TTC549 (cell line): ENCODE results near the gene TUBA8.
"Not testable (repeated sequence)": the region's sequence is repeated elsewhere in the genome, so short reads cannot be mapped to it uniquely, and the experiment has no call there.

ENCODE experiments used
- FAIRE-seq: peaks from 2 replicates; lab custom pipeline; 2012; peaks lifted over from hg19 to GRCh38; lab: Jason Lieb, UNC

Gene TUBA8

GRCh38 chr22:18130699-18131429 lies 20.3 kb downstream of the TUBA8 start:
- FAIRE-seq = no peak

GRCh38 chr22:18133452-18133851 lies 22.8 kb downstream of the TUBA8 start:
- no peak for FAIRE-seq

GRCh38 chr22:18136563-18137320 lies 26.1 kb downstream of the TUBA8 start:
- FAIRE-seq = no peak

- not testable (repeated sequence) for FAIRE-seq
Measured at GRCh38 chr22:18141004-18141403, 30.4 kb downstream of the TUBA8 start.

- no peak for FAIRE-seq
Measured at GRCh38 chr22:18144105-18144504, 33.5 kb downstream of the TUBA8 start.

GRCh38 chr22:18145676-18146388 lies 35.2 kb downstream of the TUBA8 start:
- FAIRE-seq = no peak

GRCh38 chr22:18146389-18146753 lies 35.8 kb downstream of the TUBA8 start:
- no peak for FAIRE-seq

GRCh38 chr22:18147791-18148190 lies 37.2 kb downstream of the TUBA8 start:
- FAIRE-seq = no peak

GRCh38 chr22:18148293-18148965 lies 37.8 kb downstream of the TUBA8 start:
- FAIRE-seq = no peak

- no peak for FAIRE-seq
Measured at GRCh38 chr22:18152519-18152918, 41.9 kb downstream of the TUBA8 start.

GRCh38 chr22:18154821-18155390 lies 44.3 kb downstream of the TUBA8 start:
- FAIRE-seq = no peak

- not testable (repeated sequence) for FAIRE-seq
Measured at GRCh38 chr22:18155546-18155945, 44.9 kb downstream of the TUBA8 start.

GRCh38 chr22:18156878-18157713 lies 46.5 kb downstream of the TUBA8 start:
- no peak for FAIRE-seq

GRCh38 chr22:18157714-18158028 lies 47.1 kb downstream of the TUBA8 start:
- FAIRE-seq = no peak

- FAIRE-seq = not testable (repeated sequence)
Measured at GRCh38 chr22:18160641-18161040, 50.0 kb downstream of the TUBA8 start.

GRCh38 chr22:18163843-18164242 lies 53.2 kb downstream of the TUBA8 start:
- not testable (repeated sequence) for FAIRE-seq

GRCh38 chr22:18164584-18164983 lies 54.0 kb downstream of the TUBA8 start:
- FAIRE-seq = not testable (repeated sequence)

- FAIRE-seq = not testable (repeated sequence)
Measured at GRCh38 chr22:18165356-18165755, 54.7 kb downstream of the TUBA8 start.

- not testable (repeated sequence) for FAIRE-seq
Measured at GRCh38 chr22:18170284-18170683, 59.7 kb downstream of the TUBA8 start.

GRCh38 chr22:18172203-18172602 lies 61.6 kb downstream of the TUBA8 start:
- not testable (repeated sequence) for FAIRE-seq

- not testable (repeated sequence) for FAIRE-seq
Measured at GRCh38 chr22:18172776-18173175, 62.2 kb downstream of the TUBA8 start.
